Renal pelvis (tissue), 4 donors: ENCODE results near the gene SDR39U1. TPM values are rescaled to one million over a fixed set of nuclear protein-coding genes. Genes with fewer than 3 reads are reported as not detected.

Source experiments
- DNase-seq: peaks from one replicate; pipeline ENCODE4 v3.0.0-alpha.2; 2013
- polyA plus RNA-seq, 3 donors: library from polyadenylated mRNA; unstranded; fragments of 120-200 nt; gene quantifications; one replicate each; pipeline ENCODE4 v1.2.1, GENCODE V29; 2013; ENCODE audit not compliant: insufficient read length in 3 of 3

Gene SDR39U1
- polyA plus RNA-seq, 3 donors, result 69.5 to 78.3 (median 76.8) TPM

GRCh38 chr14:24432259-24433131, 10.1 kb downstream of the SDR39U1 start:
- no peak for DNase-seq

GRCh38 chr14:24431569-24432258, 10.9 kb downstream of the SDR39U1 start:
- peak; percentile 83 for DNase-seq

GRCh38 chr14:24430682-24431568, 11.7 kb downstream of the SDR39U1 start:
- DNase-seq, result no peak

- DNase-seq, result peak; percentile 68
These were observed 12.4 kb downstream of the SDR39U1 start for GRCh38 chr14:24430143-24430681.

- DNase-seq, result peak; percentile 90
These were observed 13.0 kb downstream of the SDR39U1 start, which contains the start of the genes CBLN3 and KHNYN for GRCh38 chr14:24429395-24430142. CBLN3 (minus strand) TSS chr14:24429668; CDS start chr14:24429054, 614 bp downstream. KHNYN (plus strand) TSS chr14:24429954; CDS start chr14:24430731, 777 bp downstream.

GRCh38 chr14:24428628-24429394, 13.8 kb downstream of the SDR39U1 start:
- no peak for DNase-seq

GRCh38 chr14:24427537-24428508, 14.8 kb downstream of the SDR39U1 start:
- no peak for DNase-seq

GRCh38 chr14:24426912-24427536, 15.6 kb downstream of the SDR39U1 start:
- DNase-seq, result no peak

- no peak for DNase-seq
These were observed 16.2 kb downstream of the SDR39U1 start for GRCh38 chr14:24426150-24426911.

GRCh38 chr14:24425704-24426103, 16.9 kb downstream of the SDR39U1 start:
- DNase-seq, result no peak

GRCh38 chr14:24422694-24423601, 19.6 kb downstream of the SDR39U1 start:
- no peak for DNase-seq

GRCh38 chr14:24422261-24422660, 20.3 kb downstream of the SDR39U1 start:
- no peak for DNase-seq

- DNase-seq, result no peak
These were observed 24.1 kb downstream of the SDR39U1 start for GRCh38 chr14:24418492-24418873.

GRCh38 chr14:24417832-24418491, 24.6 kb downstream of the SDR39U1 start:
- DNase-seq, result no peak

- no peak for DNase-seq
These were observed 25.5 kb downstream of the SDR39U1 start for GRCh38 chr14:24416932-24417619.
